Measurements from ENCODE around the gene SH3GLB2. TPM values are rescaled to one million over a fixed set of nuclear protein-coding genes. Genes with fewer than 3 reads are reported as not detected.
"Not testable (repeated sequence)": the region's sequence is repeated elsewhere in the genome, so short reads cannot be mapped to it uniquely, and the experiment has no call there.

The SH3GLB2 gene
- polyA plus RNA-seq, 12 donors, result 44.2 to 80.0 (median 61.7) TPM; not detected in 1

GRCh38 chr9:129058965-129059795, 31.0 kb upstream of the SH3GLB2 start:
- no peak for DNase-seq

- no peak for DNase-seq
Observed at GRCh38 chr9:129054163-129054851, 26.2 kb upstream of the SH3GLB2 start.

- DNase-seq, result no peak
Observed at GRCh38 chr9:129053020-129053419, 24.9 kb upstream of the SH3GLB2 start.

- no peak for DNase-seq
Observed at GRCh38 chr9:129052592-129052991, 24.5 kb upstream of the SH3GLB2 start.

GRCh38 chr9:129042016-129042415, 13.9 kb upstream of the SH3GLB2 start:
- no peak for DNase-seq

- DNase-seq, result no peak
Observed at GRCh38 chr9:129040113-129040643, 12.0 kb upstream of the SH3GLB2 start.

- no peak for DNase-seq
Observed at GRCh38 chr9:129038109-129038852, 10.2 kb upstream of the SH3GLB2 start.

- DNase-seq, result no peak
Observed at GRCh38 chr9:129037767-129038098, 9.6 kb upstream of the SH3GLB2 start.

GRCh38 chr9:129036923-129037766, 9.0 kb upstream of the SH3GLB2 start:
- no peak for DNase-seq

- peak; percentile 99 for DNase-seq
Observed at GRCh38 chr9:129036241-129036922, 8.3 kb upstream of the SH3GLB2 start, which contains the start of gene MIGA2. TSS of gene MIGA2 (plus strand) at chr9:129036626. CDS start at chr9:129040595, 3,969 bp downstream.

- not testable (repeated sequence) for DNase-seq
Observed at GRCh38 chr9:129035838-129036237, 7.7 kb upstream of the SH3GLB2 start.

- DNase-seq, result no peak
Observed at GRCh38 chr9:129033216-129033615, 5.1 kb upstream of the SH3GLB2 start.

- DNase-seq, result no peak
Observed at GRCh38 chr9:129032541-129033159, 4.5 kb upstream of the SH3GLB2 start.

- DNase-seq, result no peak
Observed at GRCh38 chr9:129031514-129031913, 3.4 kb upstream of the SH3GLB2 start.

GRCh38 chr9:129030191-129030590, 2.1 kb upstream of the SH3GLB2 start:
- no peak for DNase-seq

GRCh38 chr9:129027685-129028191, 393 bp downstream of the SH3GLB2 start:
- DNase-seq, result no peak

GRCh38 chr9:129027224-129027684, 877 bp downstream of the SH3GLB2 start:
- no peak for DNase-seq

GRCh38 chr9:129026442-129027223, 1.5 kb downstream of the SH3GLB2 start:
- no peak for DNase-seq

- DNase-seq, result no peak
Observed at GRCh38 chr9:129023908-129024233, 4.3 kb downstream of the SH3GLB2 start.

Data from muscle of arm (tissue), 12 donors.